UCSD-AML1 (cell line): ENCODE results near the gene GCM1.
"Not testable (repeated sequence)": the region's sequence is repeated elsewhere in the genome, so short reads cannot be mapped to it uniquely, and the experiment has no call there.

ENCODE experiments used
- DNase-seq: peaks from one replicate; lab custom pipeline; 2025; ENCODE audit not compliant: unreplicated experiment; lab: John Stamatoyannopoulos, UW

Gene GCM1, protein sequence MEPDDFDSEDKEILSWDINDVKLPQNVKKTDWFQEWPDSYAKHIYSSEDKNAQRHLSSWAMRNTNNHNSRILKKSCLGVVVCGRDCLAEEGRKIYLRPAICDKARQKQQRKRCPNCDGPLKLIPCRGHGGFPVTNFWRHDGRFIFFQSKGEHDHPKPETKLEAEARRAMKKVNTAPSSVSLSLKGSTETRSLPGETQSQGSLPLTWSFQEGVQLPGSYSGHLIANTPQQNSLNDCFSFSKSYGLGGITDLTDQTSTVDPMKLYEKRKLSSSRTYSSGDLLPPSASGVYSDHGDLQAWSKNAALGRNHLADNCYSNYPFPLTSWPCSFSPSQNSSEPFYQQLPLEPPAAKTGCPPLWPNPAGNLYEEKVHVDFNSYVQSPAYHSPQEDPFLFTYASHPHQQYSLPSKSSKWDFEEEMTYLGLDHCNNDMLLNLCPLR

DNA sequence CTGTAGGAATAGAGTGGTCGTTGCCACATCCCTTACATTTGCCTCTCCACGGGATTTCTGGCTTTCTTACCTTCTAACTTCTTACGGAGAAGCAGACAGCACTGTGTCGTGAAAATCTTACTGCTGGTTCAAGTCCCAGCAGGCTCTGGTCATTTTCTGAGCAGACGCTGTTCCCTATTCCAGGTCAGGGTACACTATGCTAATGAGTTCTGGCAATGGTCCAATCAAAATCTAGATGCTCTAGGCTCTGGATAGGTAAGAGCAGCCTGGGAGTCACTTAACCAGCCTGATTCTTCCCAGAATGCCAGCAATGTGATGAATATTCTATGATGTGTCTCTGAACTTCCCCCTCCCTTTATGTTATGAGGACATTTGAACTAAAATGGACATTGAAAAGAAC lies at the start of gene GCM1:
GCM1 (minus strand) TSS at position 158 of the 400 bp plus-strand sequence. CDS start 3,209 bp downstream, outside the sequence.
- no peak for DNase-seq

DNA sequence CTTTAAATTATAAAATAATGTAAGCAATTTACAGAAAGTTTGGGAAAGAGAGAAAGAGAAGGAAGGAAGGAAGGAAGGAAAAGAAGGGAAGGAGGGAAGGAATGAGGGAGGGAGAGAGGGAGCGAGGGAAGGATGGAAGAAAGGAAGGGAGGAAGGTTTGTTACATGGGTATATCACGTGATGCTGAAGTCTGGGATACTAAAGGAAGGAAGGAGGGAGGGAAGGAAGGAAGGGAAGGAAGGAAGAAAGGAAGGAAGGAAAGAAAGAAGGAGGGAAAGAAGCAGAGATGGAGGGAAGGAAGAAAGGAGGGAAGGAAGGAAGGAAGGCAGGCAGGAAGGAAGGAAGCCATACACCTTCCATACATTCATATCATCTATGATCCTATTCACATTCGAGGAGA lies 48.9 kb upstream of the GCM1 start:
- DNase-seq = no peak

DNA sequence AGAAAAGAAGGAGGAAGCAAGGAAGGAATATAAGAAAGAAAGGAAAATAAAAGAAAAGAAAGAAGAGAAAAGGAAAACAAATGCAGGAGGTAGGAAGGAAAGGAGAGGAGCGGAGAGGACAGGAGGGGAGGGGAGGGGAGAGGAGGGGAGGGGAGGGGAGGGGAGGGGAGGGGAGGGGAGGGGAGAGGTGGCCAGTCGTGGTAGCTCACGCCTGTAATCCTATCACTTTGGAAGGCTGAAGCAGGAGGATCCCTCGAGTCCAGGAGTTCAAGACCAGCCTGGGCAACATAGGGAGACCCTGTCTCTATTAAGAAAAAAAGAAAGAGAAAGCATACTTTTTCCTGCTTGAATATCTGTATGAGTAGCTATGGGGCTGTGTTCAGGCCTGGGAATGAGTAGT lies 46.4 kb upstream of the GCM1 start:
- no peak for DNase-seq

DNA sequence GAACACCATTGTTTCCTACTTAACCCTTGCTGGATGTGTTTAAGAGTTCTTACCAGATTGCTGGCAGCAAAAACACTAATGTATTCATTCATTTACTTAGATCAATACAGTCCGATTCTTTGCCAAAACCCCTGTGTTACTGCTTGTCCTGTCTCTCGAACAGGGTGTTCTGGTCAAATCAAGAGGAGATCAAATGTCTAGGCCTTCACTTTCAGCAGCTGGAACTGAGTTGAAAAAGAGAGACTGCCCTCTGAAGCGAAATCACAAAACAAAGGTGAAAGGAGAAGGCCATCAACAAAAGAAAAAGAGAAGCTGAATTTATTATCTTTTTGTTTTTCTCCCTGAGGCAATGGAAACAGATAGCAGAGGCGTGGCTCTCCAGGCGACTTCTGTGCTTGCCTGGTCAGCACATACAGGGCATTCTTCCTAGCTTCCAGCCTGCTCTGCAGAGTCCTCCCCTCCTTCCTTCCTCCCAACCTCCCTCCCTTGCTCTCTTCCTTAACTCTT lies 44.1 kb upstream of the GCM1 start:
- DNase-seq = no peak

DNA sequence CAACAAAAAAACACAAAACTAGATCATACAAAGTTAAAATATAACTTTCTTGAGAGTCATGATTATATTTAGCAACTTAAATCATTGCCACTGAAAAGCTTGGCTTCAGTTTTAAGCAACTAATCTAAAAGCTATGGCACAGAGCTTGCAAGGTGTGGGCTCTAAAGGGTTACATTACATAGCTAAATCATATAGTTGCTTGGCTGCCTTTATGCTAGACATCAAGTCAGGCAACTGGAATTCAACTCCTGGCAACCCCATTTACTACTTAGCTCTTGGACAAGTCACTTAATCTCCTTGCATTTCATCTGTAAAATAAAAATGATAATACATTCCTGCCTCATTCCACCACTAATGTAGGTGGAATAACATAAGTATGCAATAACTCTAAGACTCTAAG lies 40.9 kb upstream of the GCM1 start:
- DNase-seq = no peak

DNA sequence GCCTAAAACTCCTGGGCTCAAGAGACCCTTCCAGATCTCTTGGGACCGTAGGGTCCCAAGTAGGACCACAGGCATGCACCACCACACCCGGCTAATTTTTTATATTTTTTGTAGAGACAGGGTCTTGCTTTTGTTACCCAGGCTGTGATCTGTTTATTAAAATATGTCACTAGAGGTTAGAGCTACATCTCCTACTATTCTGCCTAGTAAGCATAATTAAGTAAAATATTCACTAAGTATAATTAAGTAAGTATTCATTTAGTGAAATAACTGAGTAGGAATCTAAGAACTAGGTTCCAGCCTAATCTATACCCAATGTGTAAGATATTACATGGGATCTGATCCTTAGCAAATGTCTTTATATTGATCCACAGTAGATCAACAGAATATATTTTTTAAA lies 40.2 kb upstream of the GCM1 start:
- no peak for DNase-seq

DNA sequence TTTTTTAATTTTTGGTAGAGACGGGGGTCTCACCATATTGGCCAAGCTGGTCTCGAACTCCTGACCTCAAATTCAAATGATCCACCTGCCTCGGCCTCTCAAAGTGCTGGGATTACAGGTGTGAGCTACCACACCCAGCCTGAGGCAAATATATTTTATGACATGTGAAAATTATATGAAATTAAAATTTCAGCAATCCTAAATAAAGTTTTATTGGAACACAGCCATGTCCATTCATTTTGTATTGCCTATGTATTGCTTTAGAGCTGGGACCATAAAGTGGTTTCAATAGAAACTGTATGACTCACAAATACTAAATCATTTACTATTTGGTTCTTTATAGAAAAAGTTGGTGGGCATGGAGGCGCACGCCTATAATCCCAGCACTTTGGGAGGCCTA lies 32.0 kb upstream of the GCM1 start:
- no peak for DNase-seq

DNA sequence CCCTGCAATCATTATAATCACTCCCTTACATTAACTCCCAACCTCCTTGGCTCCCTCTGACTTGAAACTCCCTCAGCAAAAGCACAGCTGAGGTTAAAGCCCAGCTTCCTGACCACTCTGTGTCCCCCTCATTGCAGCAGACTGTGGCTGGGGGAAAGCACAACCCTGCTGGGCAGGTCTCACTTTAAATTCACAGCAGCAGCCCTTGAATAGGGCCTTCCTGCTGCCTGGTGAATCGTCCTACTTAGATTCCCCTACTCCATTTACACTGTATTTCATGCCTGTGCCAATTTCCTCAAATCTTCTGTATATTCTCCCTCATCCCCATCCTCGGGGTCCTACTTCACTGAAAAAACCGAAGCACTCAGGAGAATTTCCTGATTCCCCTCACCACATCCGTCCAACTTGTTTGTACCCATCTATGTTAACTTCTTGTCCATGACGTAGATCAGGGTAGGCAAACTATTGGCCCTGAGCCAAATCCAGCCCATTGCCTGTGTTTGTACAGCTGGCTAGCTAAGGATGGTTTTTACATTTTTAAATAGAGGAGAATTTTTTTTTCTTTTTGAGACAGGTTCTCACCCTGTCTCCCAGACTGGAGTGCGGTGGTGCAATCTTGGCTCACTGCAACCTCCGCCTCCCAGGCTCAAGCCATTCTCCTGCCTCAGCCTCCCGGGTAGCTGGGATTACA lies 31.5 kb upstream of the GCM1 start:
- peak; percentile 25 for DNase-seq

DNA sequence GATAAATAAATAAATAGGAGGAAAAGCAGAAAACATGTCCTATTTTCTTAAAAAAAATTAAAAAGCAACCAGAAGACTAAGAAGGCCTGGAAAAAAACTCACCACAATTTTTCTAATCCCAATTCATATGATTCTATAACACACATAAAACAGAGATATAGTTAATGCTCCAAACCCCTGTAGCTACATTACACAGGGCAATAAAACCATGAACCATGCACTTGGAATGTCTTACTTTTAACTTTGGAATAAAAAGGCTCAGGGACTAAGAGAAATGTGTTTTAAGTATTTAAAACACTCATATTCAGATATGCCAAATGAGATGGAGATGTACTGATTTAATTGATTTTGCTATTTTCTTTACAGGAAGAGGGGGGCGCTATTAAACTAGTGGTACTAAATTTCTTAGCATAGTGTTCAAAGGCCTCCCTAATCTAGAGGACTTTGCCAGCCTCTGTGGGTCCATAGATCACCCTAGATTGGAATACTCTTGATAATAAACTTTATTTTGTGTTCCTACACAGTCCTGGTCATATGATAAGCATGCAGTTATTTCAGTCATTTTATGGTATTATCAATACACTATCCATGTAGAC lies 30.3 kb upstream of the GCM1 start:
- DNase-seq = no peak

DNA sequence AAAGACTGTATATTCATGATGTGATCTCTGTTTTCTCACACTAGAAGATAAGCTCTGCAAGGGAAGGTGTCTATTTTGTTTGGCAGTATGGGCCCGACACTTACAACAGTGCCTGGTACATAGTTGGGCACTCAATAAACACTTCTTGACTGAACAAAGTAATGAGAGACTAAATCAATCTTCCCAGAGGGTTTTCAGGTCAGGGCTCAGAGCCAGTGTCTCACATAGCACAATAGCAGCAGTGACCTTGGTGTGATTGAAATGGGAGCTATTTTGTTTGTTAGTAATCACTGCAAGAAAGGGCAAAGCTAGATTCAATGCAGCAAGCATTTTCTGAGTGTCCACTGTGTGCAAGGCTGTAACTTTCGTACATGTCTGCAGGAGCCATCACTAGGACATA lies 26.4 kb upstream of the GCM1 start:
- DNase-seq = no peak

DNA sequence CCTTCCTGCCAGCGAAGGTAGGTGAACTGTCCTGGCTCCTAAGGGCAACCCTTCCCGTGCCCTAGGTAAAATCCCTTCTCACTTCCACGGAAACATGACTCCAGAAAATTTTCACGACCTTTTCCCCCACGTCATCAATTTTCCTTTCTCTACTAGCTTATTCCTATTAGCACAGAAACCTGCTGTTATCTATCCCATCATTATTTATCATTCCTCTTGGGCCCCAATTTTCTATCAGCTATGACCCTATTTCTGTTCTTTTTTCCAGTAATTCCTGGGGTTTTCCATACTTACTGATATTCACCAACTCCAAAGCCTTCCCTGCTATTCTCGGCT lies 23.8 kb upstream of the GCM1 start:
- DNase-seq = no peak

DNA sequence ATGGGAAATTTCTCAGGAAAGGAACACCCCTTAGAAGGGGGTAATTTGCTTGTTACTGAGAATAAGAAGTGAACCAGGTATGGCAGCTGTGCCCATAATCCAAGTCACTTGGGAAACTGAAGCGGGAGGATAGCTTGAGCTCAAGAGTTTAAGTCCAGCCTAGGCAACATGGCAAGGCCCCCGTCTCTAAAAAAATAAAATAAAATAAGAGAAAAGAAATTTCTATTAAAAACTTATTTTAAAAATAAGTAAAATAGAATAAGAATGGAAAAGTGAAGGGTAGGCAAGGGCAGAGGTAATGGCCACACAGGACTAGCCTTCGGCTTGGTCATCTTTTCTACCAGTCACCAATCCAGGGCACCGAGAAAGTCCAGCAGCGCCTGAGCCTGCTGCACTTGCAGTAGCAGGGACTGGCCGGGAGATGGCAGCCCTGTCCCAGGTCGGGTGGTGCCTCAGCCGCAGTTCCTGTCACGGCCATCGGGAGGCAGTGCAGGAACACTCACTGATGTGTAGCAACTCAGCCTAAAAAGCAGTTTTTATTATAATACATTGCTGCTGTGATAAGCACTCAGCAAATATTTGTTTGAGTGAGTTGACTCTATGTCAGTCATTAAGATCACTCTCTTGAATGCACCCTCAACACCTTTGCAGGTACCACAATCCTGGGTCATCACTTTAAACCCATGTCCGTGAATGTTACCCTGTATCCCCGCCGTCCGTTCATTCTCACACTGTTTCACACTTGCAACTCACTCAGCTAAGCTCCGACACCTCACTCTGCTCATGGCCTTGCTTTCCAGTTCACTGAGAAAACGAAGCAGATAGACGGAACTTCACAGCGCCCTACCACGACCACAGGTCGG lies 23.2 kb upstream of the GCM1 start:
- peak; percentile 85 for DNase-seq

DNA sequence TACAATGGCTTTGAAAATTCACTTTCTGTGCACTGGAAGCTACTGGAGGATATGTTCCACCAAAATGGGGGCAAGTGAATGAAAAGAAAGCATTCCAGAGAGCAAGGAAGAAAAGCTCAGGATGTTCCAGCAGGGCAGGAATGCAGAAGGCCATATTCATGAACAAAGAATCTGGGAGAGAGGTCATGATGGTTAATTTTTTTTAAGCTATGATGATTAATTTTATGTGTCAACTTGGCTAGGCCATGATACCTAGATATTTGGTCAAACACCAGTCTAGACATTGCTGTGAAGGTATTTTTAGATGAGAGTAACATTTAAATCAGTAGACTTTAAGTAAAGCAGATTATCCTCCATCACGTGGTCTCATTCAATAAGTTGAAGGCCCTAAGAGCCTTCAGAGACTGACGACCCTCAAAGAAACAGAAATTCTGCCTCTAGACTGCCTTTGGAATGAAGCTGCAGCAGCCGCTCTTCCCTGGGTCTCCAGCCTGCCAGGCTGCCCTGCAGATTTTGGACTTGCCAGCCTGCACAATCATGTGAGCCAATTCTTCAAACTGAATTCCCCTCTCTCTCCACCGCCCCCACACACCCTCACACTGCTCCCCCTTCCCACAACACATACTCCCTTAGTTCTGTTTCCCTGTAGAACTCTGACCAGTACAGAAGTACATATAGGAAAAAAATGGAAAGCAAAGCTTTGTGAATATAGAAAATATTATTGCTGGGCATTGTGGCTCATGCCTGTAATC lies 20.1 kb upstream of the GCM1 start:
- DNase-seq = no peak

DNA sequence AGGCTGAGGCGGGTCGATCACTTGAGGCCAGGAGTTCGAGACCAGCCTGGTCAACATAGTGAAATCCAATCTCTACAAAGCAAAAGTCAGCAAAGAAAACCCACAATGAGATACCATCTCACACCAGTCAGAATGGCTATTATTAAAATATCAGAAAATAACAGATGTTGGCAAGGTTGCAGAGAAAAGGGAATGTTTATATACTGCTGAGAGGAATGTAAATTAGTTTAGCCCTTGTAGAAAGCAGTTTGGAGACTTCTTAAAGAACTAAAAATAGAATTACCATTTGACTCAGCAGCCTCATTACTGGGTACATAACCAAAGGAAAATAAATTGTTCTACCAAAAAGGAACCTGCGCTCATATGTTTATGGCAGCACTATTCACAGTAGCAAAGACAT lies 16.7 kb upstream of the GCM1 start:
- DNase-seq = no peak

DNA sequence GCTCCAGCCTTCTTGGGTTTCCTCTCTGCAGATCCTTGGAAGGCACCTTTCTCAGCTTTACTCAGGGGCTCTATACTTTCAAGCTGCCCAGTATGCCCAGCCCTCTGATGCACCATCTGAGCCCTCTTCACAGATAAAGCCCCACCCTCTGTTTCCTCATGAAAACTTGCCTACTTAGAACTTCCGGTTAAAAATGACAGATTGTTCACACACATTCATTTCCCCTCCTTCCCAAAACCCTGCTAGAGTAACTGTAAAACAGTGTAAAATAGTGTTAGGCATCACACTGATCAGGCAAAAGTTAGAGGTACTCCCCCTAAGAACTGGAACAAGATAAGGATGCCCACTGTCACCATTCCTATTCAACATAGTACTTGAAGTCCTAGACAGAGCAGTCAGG lies 14.0 kb upstream of the GCM1 start:
- no peak for DNase-seq

DNA sequence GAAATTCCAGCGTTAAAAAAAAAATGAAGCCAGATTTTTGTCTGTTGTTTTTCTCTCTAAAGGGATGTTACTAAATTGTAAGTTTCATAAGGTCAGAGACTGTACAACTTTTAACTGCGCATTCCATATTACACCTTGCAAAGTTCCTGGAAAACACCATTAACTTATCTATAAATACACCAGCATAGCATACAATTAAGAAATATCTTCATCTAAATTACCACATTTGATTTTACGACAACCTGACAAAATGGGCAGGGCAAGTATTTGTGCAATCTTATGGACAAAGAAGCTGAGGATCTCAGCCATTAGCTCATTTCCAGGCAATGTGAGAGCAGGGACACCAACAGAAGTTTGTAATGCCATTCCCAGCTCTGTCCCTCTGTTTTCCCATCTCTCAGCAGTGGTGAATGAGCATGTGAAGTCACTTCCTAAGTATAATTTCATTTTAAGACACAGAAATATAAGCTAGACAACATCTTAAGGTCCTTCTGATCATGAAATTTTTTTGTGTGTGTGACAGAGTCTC lies 12.9 kb upstream of the GCM1 start:
- DNase-seq = no peak

DNA sequence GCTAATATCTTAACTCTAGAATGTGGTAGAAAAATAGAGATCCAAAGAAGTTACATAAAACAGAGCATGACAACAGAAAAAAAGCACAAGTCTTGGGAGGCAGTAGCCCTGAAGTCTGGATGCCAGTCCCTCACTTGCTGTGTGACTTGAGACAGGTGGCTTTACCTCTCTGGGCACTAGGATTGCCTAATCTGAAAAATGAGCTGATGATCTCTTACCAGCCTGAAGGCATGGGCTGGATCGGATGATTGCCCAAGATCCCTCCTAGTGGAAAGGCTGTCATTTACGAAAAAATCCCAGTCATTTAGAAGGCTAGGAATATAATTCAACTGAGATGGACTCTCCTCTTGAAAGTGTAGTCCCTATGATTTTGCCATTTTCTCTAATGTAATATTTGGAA lies 10.9 kb upstream of the GCM1 start:
- no peak for DNase-seq

DNA sequence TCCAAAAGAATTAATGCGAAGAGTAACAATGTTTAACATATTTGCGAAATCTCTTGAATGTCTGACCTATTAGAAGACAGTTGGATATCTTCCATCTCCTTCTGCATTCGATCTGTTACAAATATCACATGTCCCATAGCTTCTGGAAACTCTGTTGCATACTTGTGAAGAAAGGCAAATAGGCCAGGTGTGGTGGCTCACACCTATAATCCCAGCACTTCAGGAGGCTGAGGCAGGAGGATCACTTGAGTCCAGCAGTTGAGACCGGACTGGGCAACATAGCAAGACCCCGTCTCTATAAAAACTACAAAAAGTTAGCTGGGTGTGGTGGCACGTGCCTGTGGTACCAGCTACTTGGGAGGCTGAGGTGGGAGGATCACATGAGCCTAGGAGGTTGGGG lies 9.4 kb upstream of the GCM1 start:
- DNase-seq = not testable (repeated sequence)

DNA sequence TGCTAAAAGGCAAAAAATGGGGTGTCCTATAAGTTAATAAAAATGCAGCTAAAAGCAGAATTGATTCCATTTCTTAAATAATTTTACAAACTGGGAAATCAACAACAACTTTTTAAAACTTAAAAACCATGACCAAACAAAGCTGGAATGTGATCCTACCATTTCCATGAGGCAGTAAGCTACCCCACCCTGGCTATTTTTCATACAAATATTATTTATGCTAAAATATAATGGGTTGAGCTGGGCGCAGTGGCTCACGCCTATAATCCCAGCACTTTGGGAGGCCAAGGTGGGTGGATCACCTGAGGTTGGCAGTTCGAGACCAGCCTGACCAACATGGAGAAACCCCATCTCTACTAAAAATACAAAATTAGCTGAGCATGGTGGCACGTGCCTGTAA lies 6.6 kb upstream of the GCM1 start:
- not testable (repeated sequence) for DNase-seq

DNA sequence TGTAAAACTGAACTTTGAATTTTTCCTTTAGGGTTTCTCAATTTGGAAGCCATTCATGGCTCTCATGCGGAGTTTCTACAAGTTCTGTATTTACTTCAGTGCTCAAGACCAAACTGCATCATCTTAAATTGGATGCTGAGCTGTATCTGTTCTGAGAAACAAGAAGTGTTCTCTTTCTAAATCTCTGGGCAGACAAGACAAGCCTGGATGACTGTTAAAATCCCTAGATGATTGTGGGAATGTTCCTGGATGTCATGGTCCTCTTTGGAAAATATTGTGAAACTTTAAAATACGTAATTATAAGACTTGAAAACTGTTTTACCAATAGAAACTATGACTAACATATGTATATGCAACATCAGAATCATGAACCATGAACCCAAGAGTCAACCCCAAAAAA lies 6.2 kb upstream of the GCM1 start:
- DNase-seq = no peak
